GM21423 (cell line): ENCODE measurements around the gene SIRT1.
"Not testable (repeated sequence)": the region's sequence is repeated elsewhere in the genome, so short reads cannot be mapped to it uniquely, and the experiment has no call there.

Experiments
- ATAC-seq: cut with Tn5 transposase; IDR thresholded peaks from one replicate; pipeline ENCODE4 v1.9.1; 2021; ENCODE audit warnings: mild to moderate bottlenecking, moderate library complexity; ENCODE audit not compliant: unreplicated experiment

SIRT1 gene

DNA sequence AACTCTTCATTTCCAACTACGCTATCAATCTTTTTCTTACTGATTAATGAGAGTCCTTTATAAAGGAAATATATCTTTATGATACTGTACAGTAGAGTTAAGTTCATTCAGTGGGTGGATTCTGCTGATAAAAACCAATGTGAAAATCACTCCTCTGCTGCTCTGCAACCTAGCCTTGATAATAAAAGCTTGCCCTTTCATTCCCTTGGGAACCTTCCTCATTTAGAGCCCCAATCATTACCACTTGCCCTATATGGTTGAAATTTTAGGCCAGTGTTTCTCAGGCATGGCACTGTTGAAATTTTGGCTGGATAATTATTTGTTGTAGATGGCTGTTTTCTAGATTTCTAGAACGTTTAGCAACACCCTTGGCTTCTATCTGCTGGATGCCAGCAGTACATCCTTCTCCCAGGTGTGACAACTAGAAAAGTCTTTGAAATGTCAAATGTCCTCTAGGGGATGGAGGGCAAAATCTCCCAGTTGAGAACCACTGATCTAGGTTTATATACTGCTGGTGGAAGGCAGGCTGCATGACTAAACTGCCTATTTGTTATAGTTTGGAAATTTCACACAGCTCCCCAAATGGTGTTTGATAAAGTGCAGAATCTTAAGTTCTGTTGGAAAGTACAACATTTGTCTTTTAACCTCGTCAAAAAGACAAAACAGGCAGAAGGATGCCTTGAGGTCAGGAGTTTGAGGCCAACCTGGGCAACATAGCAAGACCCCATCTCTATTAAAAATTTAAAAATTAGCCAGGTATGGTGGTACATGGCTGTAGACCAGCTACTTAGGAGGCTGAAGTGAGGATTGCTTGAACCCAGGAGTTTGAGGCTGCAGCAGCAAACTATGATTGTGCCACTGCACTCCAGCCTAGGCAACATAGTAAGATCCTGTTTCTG is 8.9 kb upstream of the SIRT1 start:
- ATAC-seq, result no peak

DNA sequence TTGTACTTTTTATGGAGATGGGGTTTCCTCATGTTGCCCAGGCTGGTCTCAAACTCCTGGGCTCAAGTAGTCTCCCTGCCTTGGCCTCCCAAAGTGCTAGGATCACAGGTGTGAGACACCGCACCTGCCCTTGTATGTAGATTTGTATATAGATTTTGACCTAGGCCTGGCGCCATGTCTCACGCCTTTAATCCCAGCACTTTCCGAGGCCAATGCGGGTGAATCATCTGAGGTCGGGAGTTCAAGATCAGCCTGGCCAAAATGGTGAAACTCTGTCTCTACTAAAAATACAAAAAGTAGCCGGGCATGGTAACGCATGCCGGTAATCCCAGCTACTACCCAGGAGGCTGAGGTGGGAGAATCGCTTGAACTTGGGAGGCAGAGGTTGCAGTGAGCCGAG is 7.0 kb upstream of the SIRT1 start:
- not testable (repeated sequence) for ATAC-seq

DNA sequence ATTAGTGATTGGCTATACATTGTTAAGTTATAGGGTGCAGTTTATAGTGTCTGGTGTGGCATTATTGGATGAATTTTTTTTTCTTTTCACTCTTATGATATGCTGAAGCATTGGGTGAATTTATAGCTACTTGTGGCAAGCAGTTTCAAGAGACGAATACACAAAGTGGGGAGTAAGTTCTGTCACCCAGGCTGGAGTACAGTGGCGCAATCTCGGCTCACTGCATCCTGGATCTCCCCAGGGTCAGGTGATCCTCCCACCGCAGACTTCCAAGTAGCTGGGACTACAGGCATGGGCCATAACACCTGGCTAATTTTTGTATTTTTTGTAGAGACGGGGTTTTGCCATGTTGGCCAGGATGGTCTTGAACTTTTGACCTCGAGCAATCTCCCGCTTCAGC is 6.3 kb upstream of the SIRT1 start:
- no peak for ATAC-seq

DNA sequence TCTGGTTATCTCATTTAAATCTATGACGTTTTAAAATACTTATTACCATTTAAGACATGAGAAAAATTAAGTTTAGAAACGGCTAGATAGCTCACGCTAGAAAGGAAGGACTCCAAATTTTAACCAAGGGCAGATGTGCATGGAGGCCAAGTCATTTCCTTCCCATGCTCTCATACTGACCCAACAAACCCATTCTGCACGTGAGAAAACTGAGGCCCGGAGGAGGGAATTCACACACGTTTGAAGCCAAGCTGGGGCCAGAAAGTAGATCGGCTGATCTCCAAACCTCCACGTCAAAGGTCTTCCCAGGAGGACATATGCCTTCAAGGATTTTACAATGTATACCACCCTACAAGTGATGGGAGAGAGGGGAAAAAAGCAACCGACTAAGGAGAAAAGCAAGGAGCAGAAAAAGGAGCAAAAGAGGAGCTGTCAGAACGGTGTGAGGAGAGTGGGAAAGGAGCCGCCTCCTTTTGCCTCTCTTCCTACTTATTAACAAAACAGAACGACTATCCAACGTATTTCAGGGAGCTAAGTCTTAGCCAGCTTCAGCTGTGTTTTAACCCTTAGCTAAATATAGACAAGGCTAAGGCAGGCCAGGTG is 645 bp upstream of the SIRT1 start:
- ATAC-seq, result no peak

DNA sequence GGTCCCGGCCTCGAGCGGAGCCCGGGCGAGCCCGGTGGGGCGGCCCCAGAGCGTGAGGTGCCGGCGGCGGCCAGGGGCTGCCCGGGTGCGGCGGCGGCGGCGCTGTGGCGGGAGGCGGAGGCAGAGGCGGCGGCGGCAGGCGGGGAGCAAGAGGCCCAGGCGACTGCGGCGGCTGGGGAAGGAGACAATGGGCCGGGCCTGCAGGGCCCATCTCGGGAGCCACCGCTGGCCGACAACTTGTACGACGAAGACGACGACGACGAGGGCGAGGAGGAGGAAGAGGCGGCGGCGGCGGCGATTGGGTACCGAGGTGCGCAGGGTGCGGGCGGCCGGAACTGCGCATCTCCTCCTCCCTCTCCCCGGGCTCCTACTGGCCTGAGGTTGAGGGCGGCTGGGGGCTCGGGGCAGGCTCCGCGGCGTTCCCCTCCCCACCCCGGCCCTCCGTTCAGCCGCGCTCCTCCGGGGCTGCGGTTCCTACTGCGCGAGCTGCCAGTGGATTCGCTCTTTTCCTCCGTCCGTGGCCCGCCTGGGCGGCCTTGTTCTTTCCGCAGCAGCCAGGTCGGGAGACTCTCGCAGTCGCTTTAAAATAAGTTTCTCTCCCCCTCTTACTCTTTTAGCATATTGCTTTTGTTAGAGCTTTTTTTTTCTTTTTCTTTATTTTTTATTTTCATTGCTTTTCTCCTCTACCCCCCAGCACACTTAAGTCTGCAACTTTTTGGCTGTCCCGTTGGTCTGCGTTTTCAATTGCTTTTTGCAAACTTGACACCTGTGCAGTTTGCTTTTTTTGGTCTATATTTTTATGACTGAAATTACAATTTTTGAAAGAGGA is 600 bp downstream of the SIRT1 start:
- ATAC-seq, result peak; percentile 59

DNA sequence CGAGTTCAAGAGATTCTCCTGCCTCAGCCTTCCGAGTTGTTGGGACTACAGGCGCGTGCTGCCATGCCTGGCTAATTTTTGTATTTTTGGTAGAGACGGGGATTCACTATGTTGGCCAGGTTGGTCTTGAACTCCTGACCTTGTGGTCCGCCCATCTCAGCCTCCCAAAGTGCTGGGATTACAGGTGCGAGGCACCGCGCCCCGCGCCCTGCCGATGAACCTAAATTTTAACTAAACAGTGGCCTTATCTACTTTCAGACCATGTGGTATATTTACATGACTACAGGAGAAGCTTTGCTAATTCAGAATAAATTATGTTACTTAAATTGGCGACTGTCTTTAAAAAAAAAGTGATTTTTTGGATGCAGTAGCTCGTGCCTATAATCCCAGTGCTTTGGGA is 9.2 kb downstream of the SIRT1 start:
- no peak for ATAC-seq

DNA sequence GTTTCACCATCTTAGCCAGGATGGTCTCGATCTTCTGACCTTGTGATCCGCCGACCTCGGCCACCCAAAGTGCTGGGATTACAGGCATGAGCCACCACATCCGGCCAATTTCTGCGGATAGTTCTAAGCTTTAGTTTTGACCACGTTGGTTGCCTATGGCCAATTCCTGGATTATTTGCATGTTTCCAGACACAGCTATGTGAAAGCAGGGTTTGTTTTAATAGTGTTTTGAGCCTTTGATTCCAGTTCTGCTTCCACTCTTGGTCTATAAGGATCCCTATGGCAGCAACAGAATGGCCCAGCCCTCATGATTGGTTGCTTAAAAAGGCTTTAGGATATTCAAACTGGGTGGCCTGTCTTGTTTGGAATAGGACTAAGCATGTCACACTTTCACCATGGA is 19.1 kb downstream of the SIRT1 start:
- ATAC-seq, result no peak

DNA sequence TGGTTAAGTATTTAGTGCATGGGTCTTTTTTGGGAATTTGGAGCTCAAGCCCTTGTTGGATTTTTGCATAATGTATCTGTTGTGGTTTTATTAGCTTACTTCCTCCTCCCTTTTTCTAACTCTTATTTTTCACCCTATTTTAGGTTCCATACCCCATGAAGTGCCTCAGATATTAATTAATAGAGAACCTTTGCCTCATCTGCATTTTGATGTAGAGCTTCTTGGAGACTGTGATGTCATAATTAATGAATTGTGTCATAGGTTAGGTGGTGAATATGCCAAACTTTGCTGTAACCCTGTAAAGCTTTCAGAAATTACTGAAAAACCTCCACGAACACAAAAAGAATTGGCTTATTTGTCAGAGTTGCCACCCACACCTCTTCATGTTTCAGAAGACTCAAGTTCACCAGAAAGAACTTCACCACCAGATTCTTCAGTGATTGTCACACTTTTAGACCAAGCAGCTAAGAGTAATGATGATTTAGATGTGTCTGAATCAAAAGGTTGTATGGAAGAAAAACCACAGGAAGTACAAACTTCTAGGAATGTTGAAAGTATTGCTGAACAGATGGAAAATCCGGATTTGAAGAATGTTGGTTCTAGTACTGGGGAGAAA is 28.0 kb downstream of the SIRT1 start:
- no peak for ATAC-seq

DNA sequence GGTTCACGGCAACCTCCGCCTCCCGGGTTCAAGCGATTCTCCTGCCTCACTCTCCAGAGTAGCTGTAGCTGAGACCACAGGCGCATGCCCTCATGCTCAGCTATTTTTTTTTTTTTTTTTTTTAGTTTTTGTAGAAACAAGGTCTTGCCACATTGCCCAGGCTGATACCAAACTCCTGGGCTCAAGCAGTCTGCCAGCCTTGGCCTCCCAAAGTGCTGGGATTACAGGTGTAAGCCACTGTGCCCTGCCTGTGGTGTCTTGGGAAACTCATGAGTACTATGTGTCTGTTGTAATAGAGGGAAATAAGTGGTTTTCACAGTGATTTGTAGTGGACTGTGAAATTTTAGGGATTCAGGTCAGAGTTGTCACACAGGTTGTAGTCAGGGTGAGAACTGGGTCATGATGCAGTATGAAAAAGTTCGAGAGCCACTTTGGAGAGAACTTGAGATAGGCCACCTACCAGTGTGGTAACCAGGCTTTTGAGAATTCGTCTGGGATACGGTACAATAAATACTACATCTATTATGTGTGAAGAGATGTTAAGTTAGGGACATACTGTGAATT is 30.4 kb downstream of the SIRT1 start:
- no peak for ATAC-seq

DNA sequence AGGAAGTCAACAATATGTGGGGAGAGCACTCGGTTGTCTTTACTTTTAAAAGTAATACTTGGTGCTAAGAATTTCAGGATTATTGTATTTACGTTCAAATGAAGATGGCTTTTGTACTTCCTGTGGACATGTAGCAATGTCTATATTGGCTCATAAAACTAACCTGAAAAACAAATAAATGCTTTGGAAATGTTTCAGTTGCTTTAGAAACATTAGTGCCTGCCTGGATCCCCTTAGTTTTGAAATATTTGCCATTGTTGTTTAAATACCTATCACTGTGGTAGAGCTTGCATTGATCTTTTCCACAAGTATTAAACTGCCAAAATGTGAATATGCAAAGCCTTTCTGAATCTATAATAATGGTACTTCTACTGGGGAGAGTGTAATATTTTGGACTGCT is 32.7 kb downstream of the SIRT1 start:
- ATAC-seq, result no peak

DNA sequence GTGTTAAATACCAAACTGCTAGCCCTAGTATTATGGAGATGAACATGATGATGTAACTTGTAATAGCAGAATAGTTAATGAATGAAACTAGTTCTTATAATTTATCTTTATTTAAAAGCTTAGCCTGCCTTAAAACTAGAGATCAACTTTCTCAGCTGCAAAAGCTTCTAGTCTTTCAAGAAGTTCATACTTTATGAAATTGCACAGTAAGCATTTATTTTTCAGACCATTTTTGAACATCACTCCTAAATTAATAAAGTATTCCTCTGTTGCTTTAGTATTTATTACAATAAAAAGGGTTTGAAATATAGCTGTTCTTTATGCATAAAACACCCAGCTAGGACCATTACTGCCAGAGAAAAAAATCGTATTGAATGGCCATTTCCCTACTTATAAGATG is 33.2 kb downstream of the SIRT1 start:
- no peak for ATAC-seq

DNA sequence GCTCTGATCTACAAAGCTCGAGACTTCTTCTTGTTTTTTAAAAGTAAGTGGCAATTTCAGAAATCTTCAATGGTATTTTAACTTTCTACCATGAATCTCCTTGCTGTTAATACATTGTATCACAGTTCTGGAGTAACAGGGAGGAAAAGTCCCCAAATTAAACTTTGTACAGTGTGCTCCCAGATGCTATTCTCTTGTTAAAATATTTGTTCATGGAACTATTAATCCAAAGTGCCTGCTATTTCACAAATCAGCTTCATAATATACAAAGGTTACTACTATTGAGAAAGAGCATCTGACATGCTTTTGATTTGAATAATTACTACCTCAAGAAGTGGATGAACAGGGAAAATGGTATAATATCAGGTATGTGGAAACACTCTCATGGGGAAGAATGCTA is 36.6 kb downstream of the SIRT1 start:
- ATAC-seq, result no peak

DNA sequence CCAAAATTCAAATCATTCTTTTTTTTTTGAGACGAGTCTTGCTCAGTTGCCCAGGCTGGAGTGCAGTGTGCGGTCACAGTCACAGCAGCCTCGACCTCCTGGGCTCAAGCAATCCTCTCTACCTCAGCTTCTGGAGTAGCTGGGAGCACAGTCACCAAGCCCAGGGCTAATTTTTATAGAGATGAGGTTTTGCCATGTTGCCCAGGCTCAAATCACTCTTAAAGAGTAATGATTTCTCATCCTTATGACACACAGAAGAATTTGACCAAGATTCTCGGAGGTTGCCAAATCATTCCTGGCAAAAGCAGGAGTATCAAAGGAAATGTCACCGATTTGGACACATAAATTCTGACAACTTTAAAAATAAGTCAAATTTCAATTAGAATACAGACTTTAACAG is 39.1 kb downstream of the SIRT1 start:
- no peak for ATAC-seq

DNA sequence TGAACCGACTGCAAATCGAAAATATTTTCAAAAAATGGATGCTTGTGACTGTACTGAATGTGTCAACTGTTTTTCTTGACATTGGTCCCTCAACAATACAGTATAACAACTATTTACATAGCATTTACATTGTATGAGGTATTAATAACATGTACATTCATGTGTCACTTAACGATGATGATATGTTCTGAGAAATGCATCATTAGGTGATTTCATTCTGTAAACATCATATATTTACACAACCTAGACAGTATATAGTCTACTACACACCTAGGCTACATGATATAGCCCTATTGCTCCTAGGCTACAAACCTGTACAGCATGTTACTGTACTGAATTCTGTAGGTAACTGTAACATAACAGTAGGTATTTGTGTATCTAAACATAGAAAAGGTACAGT is 39.7 kb downstream of the SIRT1 start:
- no peak for ATAC-seq

DNA sequence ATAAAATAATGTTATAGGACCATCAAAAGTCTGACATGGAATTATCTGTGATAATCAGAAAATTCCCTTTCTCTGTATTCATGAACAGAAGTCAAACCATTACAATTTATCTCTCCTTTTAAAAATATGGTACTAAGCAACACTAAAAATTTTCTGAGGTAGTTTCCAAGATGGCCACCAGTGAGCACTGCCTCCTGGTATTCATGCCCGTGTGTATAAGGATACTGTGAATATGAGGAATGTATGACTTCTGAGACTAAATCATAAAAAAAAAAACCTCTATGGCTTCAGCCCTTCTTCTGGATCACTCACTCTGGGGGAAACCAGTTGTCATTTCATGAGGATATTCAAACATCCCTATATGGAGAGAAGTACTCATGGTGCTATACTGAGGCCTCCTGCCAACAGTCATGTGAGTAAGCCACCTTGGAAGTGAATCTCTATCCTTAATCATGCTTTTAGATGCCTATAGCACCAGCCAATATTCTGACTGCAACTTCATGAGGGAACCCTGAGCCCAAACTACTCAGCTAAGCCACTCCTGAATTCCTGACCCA is 41.1 kb downstream of the SIRT1 start:
- ATAC-seq, result no peak

DNA sequence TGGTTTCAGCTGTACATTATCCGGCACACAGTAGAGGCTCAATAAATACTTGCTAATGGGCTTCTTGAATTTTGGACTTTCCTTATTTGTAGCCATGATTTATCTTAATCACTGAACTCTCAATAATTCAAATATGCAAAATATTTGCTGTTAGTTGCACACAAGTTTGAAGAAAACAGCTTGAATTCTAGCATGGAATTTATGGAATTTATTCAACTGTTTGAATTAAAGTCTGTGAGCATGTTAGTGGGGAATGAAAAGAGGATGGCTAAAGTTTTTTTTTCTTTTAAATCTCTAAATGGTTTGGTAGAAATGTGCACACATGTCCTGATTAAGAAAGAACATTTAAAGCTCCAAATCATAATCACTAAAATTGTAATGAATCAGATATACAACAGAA is 42.5 kb downstream of the SIRT1 start:
- ATAC-seq, result no peak

DNA sequence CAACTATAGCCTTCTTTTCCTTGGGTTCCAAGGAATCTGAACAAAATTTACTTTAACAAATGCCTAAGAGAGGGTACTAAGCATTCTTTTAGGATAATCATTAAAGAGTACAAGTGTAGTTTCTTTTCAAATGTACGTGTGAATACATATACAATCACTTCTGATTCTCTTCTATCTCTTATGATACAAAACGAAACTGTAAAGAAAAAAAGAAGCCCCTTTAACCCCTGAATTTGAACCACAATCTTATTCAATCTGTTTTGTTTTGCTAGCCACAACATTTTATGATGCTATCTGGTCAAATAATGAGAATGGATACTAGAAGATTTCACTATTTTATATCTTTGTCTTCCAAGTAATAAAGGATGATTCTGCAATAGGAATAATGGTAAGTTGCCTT is 48.7 kb downstream of the SIRT1 start:
- no peak for ATAC-seq

DNA sequence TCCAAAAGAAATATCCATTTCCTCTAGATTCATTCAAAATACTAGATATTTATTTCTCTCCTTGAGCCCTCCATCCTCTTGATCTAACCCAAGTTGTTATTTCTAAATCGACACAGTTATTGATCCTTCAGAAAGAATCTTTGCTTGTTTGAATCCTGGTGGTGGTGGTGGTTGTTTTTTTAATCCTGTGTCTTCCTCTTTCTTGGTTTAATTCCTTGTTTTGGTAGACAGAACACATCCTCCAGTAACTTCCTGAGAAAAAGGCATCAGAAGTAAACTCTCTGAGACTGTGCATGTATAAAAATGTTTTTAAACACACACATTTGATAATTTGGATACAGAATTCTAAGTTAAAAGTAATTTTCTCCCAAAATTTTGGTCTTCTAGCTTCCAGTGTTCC is 49.9 kb downstream of the SIRT1 start:
- ATAC-seq, result no peak

DNA sequence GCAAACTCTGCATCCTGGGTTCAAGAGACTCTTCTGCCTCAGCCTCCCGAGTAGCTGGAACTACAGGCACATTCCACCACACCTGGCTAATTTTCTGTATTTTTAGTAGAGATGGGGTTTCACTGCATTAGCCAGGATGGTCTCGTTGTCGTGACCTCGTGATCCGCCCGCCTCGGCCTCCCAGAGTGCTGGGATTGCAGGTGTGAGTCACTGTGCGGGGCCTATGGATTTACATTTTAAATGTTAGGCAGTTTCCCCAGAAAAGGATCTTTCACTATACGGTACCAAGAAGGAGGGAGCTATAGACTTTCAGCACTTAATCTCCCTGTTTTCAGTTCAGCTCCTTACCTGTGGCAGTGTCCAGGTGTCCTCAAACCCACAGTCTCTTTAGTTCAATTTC is 50.8 kb downstream of the SIRT1 start:
- ATAC-seq, result no peak

DNA sequence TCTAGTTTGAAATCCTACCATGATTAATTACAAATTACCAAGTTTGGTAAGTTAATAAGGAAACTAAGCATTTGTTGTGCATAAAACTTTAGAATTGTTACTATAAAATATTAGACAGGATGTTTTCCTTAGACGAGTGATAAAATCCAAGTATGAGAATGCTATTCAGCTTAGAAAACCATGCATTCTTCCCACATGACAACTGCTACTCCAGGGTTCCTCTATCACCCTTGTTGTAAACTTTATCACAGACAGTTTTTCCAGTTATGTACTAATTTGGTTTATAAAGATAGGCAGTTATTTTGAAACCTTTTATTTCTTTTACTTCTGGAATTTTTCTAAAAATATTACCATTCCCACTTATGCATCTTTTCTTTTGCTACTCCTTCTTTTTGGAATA is 52.0 kb downstream of the SIRT1 start:
- ATAC-seq, result no peak

DNA sequence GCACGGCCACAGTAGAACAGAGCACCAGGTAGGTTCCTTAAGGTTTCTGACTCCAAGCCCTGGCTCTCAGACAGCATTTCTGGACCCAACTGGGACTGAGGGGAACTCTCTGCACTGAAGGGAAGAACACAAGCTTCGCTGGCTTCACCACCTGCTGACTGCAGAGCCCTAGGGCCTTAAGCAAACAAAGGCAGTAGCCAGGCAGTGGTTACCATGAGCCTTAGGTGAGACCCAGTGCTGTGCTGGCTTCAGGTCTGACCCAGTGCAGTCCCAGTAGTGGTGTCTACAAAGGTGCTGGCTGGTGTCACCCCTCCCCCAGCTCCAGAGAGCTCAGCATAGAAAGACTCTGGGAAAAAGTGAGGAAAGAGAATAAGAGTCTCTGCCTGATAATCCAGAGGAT is 59.5 kb downstream of the SIRT1 start:
- ATAC-seq, result no peak
